OCI-LY7 (cell line): ENCODE measurements around the gene NAT16. TPM values are rescaled to one million over a fixed set of nuclear protein-coding genes. Genes with fewer than 3 reads are reported as not detected.

Source experiments
- BruUV-seq: library from RNA; stranded (reverse); fragments of 400-500 nt; replicated peaks from 2 replicates; lab custom pipeline; 2021; lab: Mats Ljungman, UMichigan
- CTCF ChIA-PET: fragments of 300-600 bp; sonication (Branson Sonifier 250); formaldehyde crosslinking; loops from one replicate; lab custom pipeline; 2022; ENCODE audit warnings: antibody characterized with exemption; ENCODE audit not compliant: unreplicated experiment; lab: Charles Lee
- POLR2A ChIA-PET: fragments of 300-600 bp; sonication (Branson Sonifier 250); formaldehyde crosslinking; loops from one replicate; lab custom pipeline; 2022; ENCODE audit warnings: antibody characterized with exemption; lab: Charles Lee
- DNase-seq: peaks from one replicate; pipeline ENCODE4 v3.0.0-alpha.2; 2015; ENCODE audit warnings: low spot score
- H2AFZ ChIP-seq: fragments of 200-600 bp; sonication (generic), shearing (Covaris generic); 2 replicates; pipeline ENCODE4 v1.6.1; 2014; ENCODE audit warnings: mild to moderate bottlenecking, antibody characterized with exemption, low read length, moderate library complexity
- H3K27ac ChIP-seq: fragments of 200-600 bp; sonication (generic); 2 replicates; pipeline ENCODE4 v1.5.1; 2014; ENCODE audit warnings: mixed run types, low read depth, mild to moderate bottlenecking, moderate library complexity, low read length, inconsistent platforms; ENCODE audit not compliant: poor library complexity, severe bottlenecking
- H3K36me3 ChIP-seq: fragments of 200-600 bp; sonication (generic); 2 replicates; pipeline ENCODE4 v1.6.1; 2014; ENCODE audit warnings: mild to moderate bottlenecking, antibody characterized with exemption, low read length, moderate library complexity, mixed read lengths; ENCODE audit not compliant: insufficient read depth
- H3K4me1 ChIP-seq: fragments of 200-600 bp; sonication (generic); 2 replicates; pipeline ENCODE4 v1.5.1; 2014; ENCODE audit warnings: mild to moderate bottlenecking, low read length; ENCODE audit not compliant: insufficient read depth, poor library complexity, severe bottlenecking
- H3K4me2 ChIP-seq: fragments of 200-600 bp; sonication (generic); 2 replicates; pipeline ENCODE4 v1.6.1; 2014; ENCODE audit warnings: mild to moderate bottlenecking, low read length
- H3K4me3 ChIP-seq: fragments of 200-600 bp; sonication (generic); 2 replicates; pipeline ENCODE4 v1.5.1; 2014; ENCODE audit warnings: mild to moderate bottlenecking, low read depth, low read length; ENCODE audit not compliant: poor library complexity, severe bottlenecking
- H3K79me2 ChIP-seq: fragments of 200-600 bp; sonication (generic); 2 replicates; pipeline ENCODE4 v1.6.1; 2016; ENCODE audit warnings: low read depth, mild to moderate bottlenecking, low read length, moderate library complexity, mixed read lengths; ENCODE audit not compliant: insufficient read depth
- H3K9me2 ChIP-seq: fragments of 200-600 bp; sonication (generic); 2 replicates; pipeline ENCODE4 v1.6.1; 2016; ENCODE audit warnings: mild to moderate bottlenecking, low read length, mixed read lengths; ENCODE audit not compliant: insufficient read depth
- H3K9me3 ChIP-seq: fragments of 200-600 bp; sonication (generic); 2 replicates; pipeline ENCODE4 v1.6.1; 2014; ENCODE audit warnings: mild to moderate bottlenecking, mixed run types, low read length, mixed read lengths
- H4K20me1 ChIP-seq: fragments of 200-600 bp; sonication (generic); 2 replicates; pipeline ENCODE4 v1.6.1; 2014; ENCODE audit warnings: mild to moderate bottlenecking, antibody characterized with exemption, low read length, moderate library complexity, mixed read lengths; ENCODE audit not compliant: insufficient read depth
- CTCF ChIP-seq: fragments of 200-600 bp; sonication (generic); conservative IDR thresholded peaks from 2 replicates; pipeline ENCODE4 v1.5.1; 2014; ENCODE audit warnings: mild to moderate bottlenecking, antibody characterized with exemption, low read length, moderate library complexity, mixed read lengths
- EZH2phosphoT487 ChIP-seq: fragments of 200-600 bp; sonication (generic); IDR thresholded peaks from 2 replicates; pipeline ENCODE4 v1.6.1; 2018; ENCODE audit warnings: low read depth, borderline replicate concordance, mild to moderate bottlenecking, mixed run types, antibody characterized with exemption, low read length, moderate library complexity, mixed read lengths
- intact Hi-C: fragments of 100-400 bp; cut with micrococcal nuclease; formaldehyde crosslinking; loops from one replicate; pipeline ENCODE4 v1.10.0; 2022; ENCODE audit not compliant: unreplicated experiment
- total RNA-seq, 2 experiments: library from RNA; depleted of rRNA in 1 of 2; stranded (reverse); fragments of >200 nt in 1 of 2; shearing (Covaris generic) in 1 of 2; gene quantifications; 2 replicates each; pipeline ENCODE4 v1.2.3, GENCODE V29; 2014 to 2022

NAT16 gene
- total RNA-seq, 2 experiments from 2014 or later: 0.22 TPM; not detected in 1

GRCh38 chr7:101127460-101128039 is 52.5 kb downstream of the NAT16 start:
- no peaks in the 10 kb centered on the region for H3K9me3 ChIP-seq
- peaks cover 23% of the 10 kb centered on the region for H3K4me1 ChIP-seq
- BruUV-seq: no TSS peak
- peak overlapping the region; percentile 53 for H3K4me2 ChIP-seq
- H3K9me2 ChIP-seq: no peaks in the 10 kb centered on the region
- H3K36me3 ChIP-seq: no peaks in the 10 kb centered on the region
- ChIA-PET CTCF (interaction anchor here (0.6 kb wide), 1 partner anchor 180 kb away, joined by 3 read pairs; no protein-coding TSS in a partner anchor), POLR2A (no interaction called here)
- no peaks in the 10 kb centered on the region for H4K20me1 ChIP-seq
- intact Hi-C loops: no loop called here
- DNase-seq: no peak
- no peak overlapping the region for H2AFZ ChIP-seq
- H3K27ac ChIP-seq: no peak overlapping the region
- no peaks in the 10 kb centered on the region for H3K79me2 ChIP-seq
- TF ChIP-seq EZH2phosphoT487 (no peak), CTCF (no peak)
- H3K4me3 ChIP-seq: no peak overlapping the region

- no peaks in the 10 kb centered on the region for H4K20me1 ChIP-seq
- TF ChIP-seq EZH2phosphoT487: no peak
- peak; percentile 55 for TF ChIP-seq CTCF
- ChIA-PET CTCF (interaction anchor here (0.6 to 1.0 kb wide), 2 partner anchors 54 to 180 kb away, joined by 3 read pairs; no protein-coding TSS in a partner anchor), POLR2A (interaction anchor here (0.5 to 1.1 kb wide), 3 partner anchors 13 to 47 kb away, joined by 3 to 4 read pairs (median 4); no protein-coding TSS in a partner anchor)
- H3K4me1 ChIP-seq: peaks cover 23% of the 10 kb centered on the region
- H3K9me2 ChIP-seq: no peaks in the 10 kb centered on the region
- H3K4me2 ChIP-seq: peak within 1 kb of the TSS; percentile 53
- no peaks in the 10 kb centered on the region for H3K9me3 ChIP-seq
- BruUV-seq: no TSS peak
- H3K4me3 ChIP-seq: peak within 1 kb of the TSS; percentile 7
- peak; percentile 76 for DNase-seq
- H3K79me2 ChIP-seq: no peaks in the 10 kb centered on the region
- H2AFZ ChIP-seq: peak within 1 kb of the TSS; percentile 71; the same call in 1 of the 2 replicates
- no peaks in the 10 kb centered on the region for H3K36me3 ChIP-seq
- no peak within 1 kb of the TSS for H3K27ac ChIP-seq
- intact Hi-C loops: no loop called here
Measured at GRCh38 chr7:101126651-101127459, 53.2 kb downstream of the NAT16 start, which contains the start of gene SERPINE1. TSS of gene SERPINE1 (plus strand) at chr7:101127104. CDS start at chr7:101128394, 1,290 bp downstream.
